ENCODE measurements around the gene UCMA. TPM values are rescaled to one million over a fixed set of nuclear protein-coding genes. Genes with fewer than 3 reads are reported as not detected.
"Not testable (repeated sequence)": the region's sequence is repeated elsewhere in the genome, so short reads cannot be mapped to it uniquely, and the experiment has no call there.

Gene UCMA
- total and polyA plus RNA-seq, 2 of the 4 experiments (the other 2 are of a cell fraction): not detected

- H2BK15ac ChIP-seq (ENCODE audit: low read depth, low read length); H3K9me1 ChIP-seq (ENCODE audit: insufficient read depth, low read length); H2AK9ac ChIP-seq (replicated peaks; ENCODE audit: low read depth, low read length, poor library complexity); H2BK120ac ChIP-seq (ENCODE audit: low read depth, low read length); H4K20me1 ChIP-seq (ENCODE audit: insufficient read depth, low read length); H3K4me1 ChIP-seq (ENCODE audit: control insufficient read depth, insufficient read depth, low read length); H4K5ac ChIP-seq (ENCODE audit: low read depth, low read length); intact Hi-C loops (cut with micrococcal nuclease); H3K79me1 ChIP-seq (ENCODE audit: low read depth in 1 of 2, low read length in 2 of 2); ATAC-seq (ENCODE audit: low read depth); POLR2A ChIA-PET (ENCODE audit: unreplicated experiment); H3K4ac ChIP-seq (ENCODE audit: low read depth, low read length); H4K8ac ChIP-seq (ENCODE audit: low read depth in 2 of 2, low read length in 2 of 2); DNase-seq; H2BK20ac ChIP-seq (ENCODE audit: low read depth, low read length); H3K23ac ChIP-seq (ENCODE audit: low read depth, low read length); dilution Hi-C loops (cut with HindIII; ENCODE audit: low sequenced_read_pairs, unreplicated experiment); H3K4me2 ChIP-seq (ENCODE audit: low read depth, low read length); H3K9me3 ChIP-seq (ENCODE audit: control insufficient read depth, insufficient read depth, low read length); H2BK5ac ChIP-seq (ENCODE audit: low read depth, low read length, poor library complexity, severe bottlenecking); H3K4me3 ChIP-seq (ENCODE audit: insufficient read depth, low read depth, low read length); H3K27ac ChIP-seq (ENCODE audit: insufficient read depth, low read length); H3K9ac ChIP-seq (ENCODE audit: low read depth, low read length); H2AK5ac ChIP-seq (ENCODE audit: low read depth, low read length); H3K36me3 ChIP-seq (ENCODE audit: control insufficient read depth, insufficient read depth, low read length); H3K14ac ChIP-seq (replicated peaks; ENCODE audit: low read depth, low read length); BruUV-seq (replicated peaks); CTCF ChIA-PET; H2AFZ ChIP-seq (replicated peaks; ENCODE audit: low read length, poor library complexity); H3K56ac ChIP-seq (ENCODE audit: extremely low read depth, insufficient read depth, low read length); in situ Hi-C loops (cut with MboI; ENCODE audit: low sequenced_read_pairs); H3K18ac ChIP-seq (ENCODE audit: low read depth, low read length); H4K91ac ChIP-seq (ENCODE audit: insufficient read depth, low read depth, low read length): not testable (repeated sequence)
- H3K27me3 ChIP-seq (ENCODE audit: control insufficient read depth, insufficient read depth, low read length): peaks cover 29% of the 10 kb centered on the region; the same call in 1 of the 2 replicates
- 74% methylated on average over 5 of the region's 13 CpGs; no CpG with 5 or more reads in 1 of the 2 experiments for WGBS, 2 experiments (ENCODE audit: extremely low coverage in 2 of 2, insufficient read length in 1 of 2)
These were observed 562 bp upstream of the UCMA start for GRCh38 chr10:13234736-13235135.
